ENCODE measurements around the gene CCNY.

Gene CCNY

DNA sequence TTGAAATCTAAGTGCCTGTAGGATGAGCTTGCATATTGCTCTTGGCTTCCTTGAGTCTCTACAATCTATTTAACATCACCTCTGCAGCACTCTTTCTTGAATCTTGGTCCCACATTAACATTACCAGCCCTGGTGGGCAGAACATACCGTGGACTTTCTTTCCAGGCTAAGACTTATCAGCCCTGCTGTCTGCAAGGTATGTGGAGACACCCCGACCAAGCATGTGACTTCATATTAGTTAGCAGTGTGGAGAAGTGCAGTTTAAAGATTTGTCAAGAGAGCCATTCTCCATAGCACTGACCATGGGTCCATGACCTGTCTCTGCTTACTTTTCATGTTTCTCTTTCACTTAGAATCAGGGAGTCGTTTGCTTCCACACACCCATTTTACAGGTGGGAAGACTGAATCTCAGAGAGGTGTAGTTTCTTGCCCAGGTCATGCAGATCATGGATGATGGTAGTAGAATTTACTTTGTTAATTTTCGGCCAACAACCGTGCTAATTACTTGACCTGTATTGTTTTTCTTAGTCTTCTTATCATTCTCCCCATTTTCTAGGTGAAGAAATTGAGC, 6.0 kb downstream of the CCNY start:
- no peaks in the 10 kb centered on the region for H3K27me3 ChIP-seq (ENCODE audit: insufficient read depth, low read depth, severe bottlenecking)
- no peak overlapping the region for H3K27ac ChIP-seq
- H3K9me3 ChIP-seq (ENCODE audit: severe bottlenecking) = no peaks in the 10 kb centered on the region
- no peaks in the 10 kb centered on the region for H3K36me3 ChIP-seq
- H3K4me3 ChIP-seq (ENCODE audit: low read depth, low read length) = no peak overlapping the region
- DNase-seq = no peak
- no peak for TF ChIP-seq CTCF (IDR thresholded peaks at IDR 0.05; ENCODE audit: low read depth, low read length)

DNA sequence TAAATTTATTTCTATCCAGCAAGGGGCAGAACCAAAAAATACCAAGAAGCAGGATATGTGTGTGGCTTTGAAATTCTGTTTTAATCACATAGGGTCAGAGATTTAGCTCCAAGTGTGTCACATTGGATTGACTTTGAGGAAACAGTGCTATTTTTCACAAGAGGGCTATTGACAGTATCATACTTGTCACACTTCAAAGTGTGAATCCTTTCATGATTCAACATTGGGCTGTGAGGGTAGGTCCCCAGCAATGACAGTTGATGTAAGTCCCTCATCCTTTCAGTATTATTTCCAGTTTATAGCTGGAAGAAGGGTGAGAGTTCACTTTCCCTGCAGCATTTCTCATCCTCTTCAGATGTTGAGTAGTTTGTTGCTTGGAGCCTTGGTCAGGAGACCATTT, 7.4 kb downstream of the CCNY start:
- no peak overlapping the region for H3K4me3 ChIP-seq (ENCODE audit: low read depth, low read length)
- no peaks in the 10 kb centered on the region for H3K27me3 ChIP-seq (ENCODE audit: insufficient read depth, low read depth, severe bottlenecking)
- no peak for TF ChIP-seq CTCF (IDR thresholded peaks at IDR 0.05; ENCODE audit: low read depth, low read length)
- H3K27ac ChIP-seq = no peak overlapping the region
- no peak for DNase-seq
- H3K36me3 ChIP-seq = no peaks in the 10 kb centered on the region
- H3K9me3 ChIP-seq (ENCODE audit: severe bottlenecking) = no peaks in the 10 kb centered on the region

- TF ChIP-seq CTCF (IDR thresholded peaks at IDR 0.05; ENCODE audit: low read depth, low read length) = no peak
- Histone ChIP-seq H3K27ac (no peak overlapping the region), H3K9me3 (ENCODE audit: severe bottlenecking) (no peaks in the 10 kb centered on the region), H3K36me3 (no peaks in the 10 kb centered on the region), H3K4me3 (ENCODE audit: low read depth, low read length) (no peak overlapping the region), H3K27me3 (ENCODE audit: insufficient read depth, low read depth, severe bottlenecking) (no peaks in the 10 kb centered on the region)
- no peak for DNase-seq
Measured at GRCh38 chr10:35345383-35345742, 9.1 kb downstream of the CCNY start.

- no peak for DNase-seq
- Histone ChIP-seq H3K36me3 (no peaks in the 10 kb centered on the region), H3K9me3 (ENCODE audit: severe bottlenecking) (no peaks in the 10 kb centered on the region), H3K27me3 (ENCODE audit: insufficient read depth, low read depth, severe bottlenecking) (no peaks in the 10 kb centered on the region), H3K4me3 (ENCODE audit: low read depth, low read length) (no peak overlapping the region), H3K27ac (no peak overlapping the region)
- no peak for TF ChIP-seq CTCF (IDR thresholded peaks at IDR 0.05; ENCODE audit: low read depth, low read length)
Measured at GRCh38 chr10:35346248-35346647, 9.9 kb downstream of the CCNY start.

- H3K27ac ChIP-seq = no peak overlapping the region
- DNase-seq = no peak
- no peak for TF ChIP-seq CTCF (IDR thresholded peaks at IDR 0.05; ENCODE audit: low read depth, low read length)
- no peaks in the 10 kb centered on the region for H3K27me3 ChIP-seq (ENCODE audit: insufficient read depth, low read depth, severe bottlenecking)
- H3K36me3 ChIP-seq = no peaks in the 10 kb centered on the region
- H3K4me3 ChIP-seq (ENCODE audit: low read depth, low read length) = no peak overlapping the region
- H3K9me3 ChIP-seq (ENCODE audit: severe bottlenecking) = no peaks in the 10 kb centered on the region
Measured at GRCh38 chr10:35347121-35347562, 10.8 kb downstream of the CCNY start.

- no peak for TF ChIP-seq CTCF (IDR thresholded peaks at IDR 0.05; ENCODE audit: low read depth, low read length)
- no peaks in the 10 kb centered on the region for H3K9me3 ChIP-seq (ENCODE audit: severe bottlenecking)
- H3K27me3 ChIP-seq (ENCODE audit: insufficient read depth, low read depth, severe bottlenecking) = no peaks in the 10 kb centered on the region
- H3K27ac ChIP-seq = no peak overlapping the region
- H3K4me3 ChIP-seq (ENCODE audit: low read depth, low read length) = no peak overlapping the region
- no peak for DNase-seq
- no peaks in the 10 kb centered on the region for H3K36me3 ChIP-seq
Measured at GRCh38 chr10:35347899-35348608, 11.7 kb downstream of the CCNY start.
